Measurements from ENCODE around the gene CPNE9.

Gene CPNE9

GRCh38 chr3:9716801-9717555 is 13.3 kb downstream of the CPNE9 start:
- DNase-seq: no peak

GRCh38 chr3:9717563-9717962 is 13.9 kb downstream of the CPNE9 start:
- DNase-seq: no peak

GRCh38 chr3:9718118-9718517 is 14.5 kb downstream of the CPNE9 start:
- no peak for DNase-seq

GRCh38 chr3:9721015-9721699 is 17.5 kb downstream of the CPNE9 start:
- peak; percentile 15 for DNase-seq

GRCh38 chr3:9721700-9722060 is 18.0 kb downstream of the CPNE9 start:
- no peak for DNase-seq

- DNase-seq: no peak
These were observed 22.3 kb downstream of the CPNE9 start for GRCh38 chr3:9725775-9726515.

- no peak for DNase-seq
These were observed 23.5 kb downstream of the CPNE9 start for GRCh38 chr3:9727041-9727595.

- no peak for DNase-seq
These were observed 24.1 kb downstream of the CPNE9 start for GRCh38 chr3:9727743-9728142.

- DNase-seq: no peak
These were observed 25.8 kb downstream of the CPNE9 start for GRCh38 chr3:9729419-9729818.

- DNase-seq: no peak
These were observed 27.1 kb downstream of the CPNE9 start for GRCh38 chr3:9730657-9731205.

GRCh38 chr3:9731206-9732079 is 27.8 kb downstream of the CPNE9 start, which contains the start of gene BRPF1:
BRPF1 (plus strand) TSS chr3:9731735; CDS start chr3:9734141, 2,406 bp downstream.
- peak; percentile 99 for DNase-seq

GRCh38 chr3:9732080-9732739 is 28.6 kb downstream of the CPNE9 start:
- DNase-seq: no peak

GRCh38 chr3:9732740-9733115 is 29.1 kb downstream of the CPNE9 start:
- no peak for DNase-seq

GRCh38 chr3:9736831-9737230 is 33.2 kb downstream of the CPNE9 start:
- DNase-seq: no peak

GRCh38 chr3:9739181-9739580 is 35.5 kb downstream of the CPNE9 start:
- DNase-seq: no peak

GRCh38 chr3:9742560-9742959 is 38.9 kb downstream of the CPNE9 start:
- DNase-seq: no peak

GRCh38 chr3:9743548-9743947 is 39.9 kb downstream of the CPNE9 start:
- no peak for DNase-seq

- DNase-seq: no peak
These were observed 40.5 kb downstream of the CPNE9 start for GRCh38 chr3:9744162-9744561.

- no peak for DNase-seq
These were observed 41.9 kb downstream of the CPNE9 start for GRCh38 chr3:9745521-9745920.

- DNase-seq: peak; percentile 80
These were observed 42.7 kb downstream of the CPNE9 start for GRCh38 chr3:9746330-9746729.

- DNase-seq: no peak
These were observed 43.6 kb downstream of the CPNE9 start for GRCh38 chr3:9747267-9747666.

GRCh38 chr3:9748031-9748430 is 44.4 kb downstream of the CPNE9 start:
- DNase-seq: no peak

Data from fibroblast of skin of right biceps (primary cell).